GM21717 (cell line): ENCODE data around the gene IL32.
"Not testable (repeated sequence)": the region's sequence is repeated elsewhere in the genome, so short reads cannot be mapped to it uniquely, and the experiment has no call there.

Experiments used
- ATAC-seq: cut with Tn5 transposase; IDR thresholded peaks from one replicate; pipeline ENCODE4 v1.9.1; 2021; ENCODE audit warnings: mild to moderate bottlenecking, moderate library complexity; ENCODE audit not compliant: unreplicated experiment

The IL32 gene

DNA sequence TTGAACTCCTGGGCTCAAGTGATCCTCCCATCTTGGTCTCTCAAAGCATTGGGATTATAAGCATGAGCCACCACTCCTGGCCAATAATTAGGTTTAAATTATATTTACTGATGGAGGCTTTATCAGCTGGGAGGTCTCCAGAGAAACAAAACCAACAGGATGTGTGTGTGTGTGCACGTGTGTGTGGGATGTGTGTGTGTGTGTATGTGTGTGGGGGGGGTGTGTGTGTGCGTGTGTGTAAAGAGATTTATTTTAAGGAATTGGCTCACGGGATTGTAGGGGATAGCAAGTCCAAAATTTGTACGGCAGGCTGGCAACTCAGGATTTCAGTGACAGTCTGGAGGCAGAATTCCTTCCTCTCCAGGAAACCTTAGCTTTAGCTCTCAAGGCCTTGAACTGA lies 14.4 kb upstream of the IL32 start:
- no peak for ATAC-seq

DNA sequence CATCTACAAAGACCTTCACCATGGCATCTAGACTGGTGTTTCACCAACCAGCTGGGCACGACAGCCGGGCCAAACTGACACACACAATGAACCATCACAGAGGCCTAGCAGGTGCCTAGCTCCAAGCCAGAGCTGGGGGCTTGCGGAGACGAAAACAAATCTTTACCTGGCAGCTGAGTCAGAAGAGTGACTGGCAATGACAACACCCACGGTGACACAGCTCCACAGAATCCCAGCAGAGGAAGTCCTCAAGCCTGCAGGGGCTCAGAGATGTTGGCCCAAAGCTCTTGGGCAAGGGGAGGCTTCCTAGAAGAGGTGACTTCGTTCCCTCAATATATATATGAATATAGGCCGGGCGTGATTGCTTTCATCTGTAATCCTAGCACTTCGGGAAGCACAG lies 13.9 kb upstream of the IL32 start:
- ATAC-seq, result no peak

DNA sequence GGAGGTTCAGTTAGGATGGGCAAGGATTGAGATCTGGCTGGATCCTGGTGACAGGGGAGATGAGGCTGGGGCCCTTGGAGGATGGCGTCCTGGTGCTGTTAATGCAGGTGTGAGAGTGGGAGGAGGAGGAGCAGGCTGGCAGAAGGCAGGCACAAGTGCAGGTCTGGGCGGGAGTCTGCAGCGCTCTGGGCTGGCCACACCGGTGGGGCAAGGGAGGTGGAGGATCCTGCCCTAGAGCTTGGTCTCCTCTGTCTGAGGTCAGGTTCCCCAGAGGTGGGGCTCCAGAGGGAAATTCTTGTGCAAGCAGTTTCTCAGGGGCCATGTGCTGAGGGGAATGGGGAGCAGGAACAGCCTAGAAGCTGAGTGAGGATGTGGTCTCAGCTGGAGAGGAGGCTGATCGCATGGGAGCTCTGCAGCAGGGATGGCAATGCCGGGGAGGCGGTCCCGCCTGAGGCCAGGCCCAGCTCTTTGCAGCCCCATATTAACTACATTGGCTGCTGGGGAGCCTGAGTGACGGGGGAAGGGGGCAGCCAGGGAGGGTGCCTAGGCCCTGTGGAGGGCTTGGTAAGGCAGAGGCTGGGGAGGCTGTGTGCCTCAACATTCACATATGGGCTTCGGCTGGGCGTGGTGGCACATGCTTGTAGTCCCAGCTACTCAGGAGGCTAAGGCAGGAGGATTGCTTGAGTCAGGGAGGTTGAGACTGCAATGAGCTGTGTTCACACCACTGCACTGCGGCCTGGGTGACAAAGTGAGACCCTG lies 12.7 kb upstream of the IL32 start:
- not testable (repeated sequence) for ATAC-seq

DNA sequence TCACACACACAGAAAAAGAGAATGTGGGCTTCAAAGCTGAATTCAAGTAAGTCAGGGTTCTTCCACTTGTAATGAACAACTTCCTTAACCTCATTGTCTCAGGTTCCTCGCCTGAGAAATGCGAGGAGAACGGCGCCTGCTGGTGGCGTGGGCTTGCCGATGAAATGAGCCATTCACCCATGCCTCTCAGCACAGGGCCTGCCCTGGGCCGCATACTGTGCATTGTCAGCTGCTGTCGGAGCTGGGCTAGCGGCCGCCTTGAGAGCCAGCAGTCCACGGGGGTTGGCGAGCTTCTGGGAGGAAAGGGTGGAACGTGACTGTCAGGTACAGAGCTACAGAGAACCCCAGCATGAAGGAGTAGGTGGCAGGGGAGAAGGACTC lies 12.1 kb upstream of the IL32 start:
- not testable (repeated sequence) for ATAC-seq

DNA sequence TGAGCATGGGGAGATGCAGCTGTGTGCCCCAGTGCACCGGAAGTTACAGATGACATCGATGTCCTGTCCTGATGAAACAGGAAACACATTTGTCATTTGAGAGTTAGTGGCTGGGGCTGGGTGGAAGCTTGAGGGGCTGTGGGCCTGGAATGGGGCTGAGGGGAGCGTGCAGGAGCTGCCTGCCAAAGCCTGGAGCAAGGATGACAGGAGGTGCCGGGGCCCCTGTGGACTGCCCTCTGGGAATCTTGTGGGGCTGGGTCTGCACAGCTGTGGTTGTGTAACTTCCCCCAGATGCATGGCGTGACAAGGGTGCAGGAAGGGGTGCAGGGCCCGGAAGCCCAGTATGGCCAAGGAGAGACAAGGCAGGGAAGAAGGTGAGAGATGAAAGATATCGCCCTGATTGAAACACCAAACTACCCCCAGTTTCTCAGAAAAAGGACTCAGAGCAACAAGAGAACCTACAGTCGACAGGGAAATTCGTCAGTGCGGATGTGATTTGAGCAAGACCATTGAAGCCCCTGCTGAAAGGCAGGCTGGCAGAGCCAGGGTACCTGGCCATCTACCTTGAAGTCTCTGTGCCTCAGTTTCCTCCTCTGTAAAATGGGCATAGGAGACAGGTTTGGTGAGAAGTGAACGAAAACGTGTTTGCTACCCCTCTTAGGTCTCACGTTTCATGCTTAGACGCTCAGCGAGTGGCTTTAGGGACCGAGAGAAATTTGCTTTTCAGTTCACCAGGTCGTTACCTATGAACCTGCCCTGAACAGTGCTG lies 10.3 kb upstream of the IL32 start:
- no peak for ATAC-seq

DNA sequence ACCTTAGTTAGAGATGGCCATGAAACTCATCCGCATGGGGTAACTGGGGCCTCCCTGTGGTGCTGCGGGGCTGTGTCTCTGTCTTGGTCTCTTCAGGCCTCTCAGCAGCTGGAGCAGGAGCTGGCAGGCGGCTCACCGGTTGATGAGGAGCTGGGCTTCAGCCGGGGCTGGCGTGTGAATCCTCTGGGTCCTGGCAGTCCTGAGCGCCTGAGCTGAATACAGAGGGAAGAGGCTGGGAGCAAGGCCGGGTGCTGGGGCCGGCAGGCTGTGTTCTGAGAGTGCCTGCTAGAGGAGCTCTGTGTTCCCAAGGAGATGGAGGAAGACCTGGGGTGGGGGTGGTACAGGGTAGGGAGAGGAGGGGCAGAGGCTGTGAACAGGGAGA lies 9.7 kb upstream of the IL32 start:
- ATAC-seq, result not testable (repeated sequence)

DNA sequence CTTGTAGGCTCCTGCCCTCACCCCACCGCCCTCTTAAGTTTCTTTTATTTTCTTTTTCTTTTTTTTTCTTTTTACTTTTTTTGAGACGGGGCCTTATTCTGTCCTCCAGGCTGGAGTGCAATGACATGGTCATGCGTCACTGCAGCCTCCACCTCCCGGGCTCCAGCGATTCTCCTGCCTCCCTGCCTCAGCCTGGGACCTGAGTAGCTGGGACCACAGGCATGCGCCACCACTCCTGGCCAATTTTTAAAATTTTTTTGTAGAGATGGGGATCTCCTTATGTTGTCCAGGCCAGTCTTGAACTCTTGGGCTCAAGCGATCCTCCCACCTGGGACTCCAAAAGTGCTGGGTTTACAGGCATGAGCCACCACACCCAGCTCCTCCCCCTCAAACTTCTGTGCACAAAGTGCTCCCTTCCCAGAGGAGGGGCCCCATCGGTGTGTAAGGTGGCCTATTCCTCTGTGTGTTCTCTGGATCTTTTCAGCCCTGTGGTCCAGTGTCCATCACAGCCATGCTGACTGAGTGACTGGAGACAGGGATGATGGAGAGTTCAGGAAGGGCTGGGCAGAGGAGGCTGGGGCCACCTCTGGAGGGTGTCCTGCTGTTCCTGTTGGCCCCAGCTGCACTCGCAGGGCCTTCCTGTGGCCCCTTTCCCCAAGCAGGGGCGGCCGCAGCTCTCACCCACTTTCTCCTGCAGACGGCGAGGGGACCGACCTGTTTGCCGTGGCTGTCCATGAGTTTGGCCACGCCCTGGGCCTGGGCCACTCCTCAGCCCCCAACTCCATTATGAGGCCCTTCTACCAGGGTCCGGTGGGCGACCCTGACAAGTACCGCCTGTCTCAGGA lies 8.9 kb upstream of the IL32 start:
- ATAC-seq, result no peak

DNA sequence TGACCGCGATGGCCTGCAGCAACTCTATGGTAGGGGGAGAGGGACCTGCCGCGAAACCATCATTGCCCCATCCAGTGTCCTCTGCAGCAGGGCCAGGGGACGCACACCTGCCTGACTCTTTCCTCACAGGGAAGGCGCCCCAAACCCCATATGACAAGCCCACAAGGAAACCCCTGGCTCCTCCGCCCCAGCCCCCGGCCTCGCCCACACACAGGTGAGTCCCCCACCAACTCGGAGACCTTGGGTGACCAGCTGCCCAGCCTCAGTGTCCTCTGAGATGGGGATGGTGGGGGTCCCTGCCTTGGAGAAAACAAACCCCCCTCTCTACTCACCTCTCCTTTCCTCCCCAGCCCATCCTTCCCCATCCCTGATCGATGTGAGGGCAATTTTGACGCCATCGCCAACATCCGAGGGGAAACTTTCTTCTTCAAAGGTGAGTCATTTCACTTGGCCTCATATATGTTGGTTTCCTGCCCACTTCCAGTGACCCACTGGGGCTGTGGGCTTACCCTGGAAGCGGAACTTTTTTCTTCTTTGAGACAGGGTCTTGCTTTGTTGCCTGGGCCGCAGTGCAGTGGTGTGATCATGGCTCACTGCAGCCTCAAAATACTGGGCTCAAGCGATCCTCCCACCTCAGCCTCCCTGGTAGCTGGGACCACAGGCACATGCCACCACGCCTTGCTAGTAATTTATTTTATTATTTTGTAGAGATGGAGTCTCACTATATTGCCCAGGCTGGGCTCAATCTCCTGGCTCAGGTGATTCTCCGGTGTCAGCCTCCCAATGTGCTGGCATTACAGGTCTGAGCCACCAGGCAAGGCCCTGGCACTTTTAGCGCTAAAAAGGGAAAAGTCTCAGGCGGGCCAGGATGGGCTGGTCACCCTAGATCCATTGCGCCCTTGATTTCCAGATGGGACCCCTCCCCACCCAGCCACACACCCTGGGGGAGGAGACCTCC lies 8.0 kb upstream of the IL32 start:
- no peak for ATAC-seq

DNA sequence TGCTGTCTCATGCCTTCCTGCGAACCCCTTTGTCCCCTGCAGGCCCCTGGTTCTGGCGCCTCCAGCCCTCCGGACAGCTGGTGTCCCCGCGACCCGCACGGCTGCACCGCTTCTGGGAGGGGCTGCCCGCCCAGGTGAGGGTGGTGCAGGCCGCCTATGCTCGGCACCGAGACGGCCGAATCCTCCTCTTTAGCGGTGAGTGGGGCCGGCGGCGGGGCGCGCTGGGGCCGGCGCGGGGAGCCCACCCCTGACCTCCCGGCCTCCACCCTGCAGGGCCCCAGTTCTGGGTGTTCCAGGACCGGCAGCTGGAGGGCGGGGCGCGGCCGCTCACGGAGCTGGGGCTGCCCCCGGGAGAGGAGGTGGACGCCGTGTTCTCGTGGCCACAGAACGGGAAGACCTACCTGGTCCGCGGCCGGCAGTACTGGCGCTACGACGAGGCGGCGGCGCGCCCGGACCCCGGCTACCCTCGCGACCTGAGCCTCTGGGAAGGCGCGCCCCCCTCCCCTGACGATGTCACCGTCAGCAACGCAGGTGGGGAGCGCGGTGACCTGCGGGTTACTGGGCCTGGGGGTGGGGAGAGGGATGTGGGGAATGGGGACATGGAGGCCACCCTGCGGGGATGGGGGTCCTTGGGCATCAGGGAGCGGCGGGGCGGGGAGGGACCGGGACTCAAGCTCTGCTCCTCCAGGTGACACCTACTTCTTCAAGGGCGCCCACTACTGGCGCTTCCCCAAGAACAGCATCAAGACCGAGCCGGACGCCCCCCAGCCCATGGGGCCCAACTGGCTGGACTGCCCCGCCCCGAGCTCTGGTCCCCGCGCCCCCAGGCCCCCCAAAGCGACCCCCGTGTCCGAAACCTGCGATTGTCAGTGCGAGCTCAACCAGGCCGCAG lies 7.1 kb upstream of the IL32 start:
- no peak for ATAC-seq

DNA sequence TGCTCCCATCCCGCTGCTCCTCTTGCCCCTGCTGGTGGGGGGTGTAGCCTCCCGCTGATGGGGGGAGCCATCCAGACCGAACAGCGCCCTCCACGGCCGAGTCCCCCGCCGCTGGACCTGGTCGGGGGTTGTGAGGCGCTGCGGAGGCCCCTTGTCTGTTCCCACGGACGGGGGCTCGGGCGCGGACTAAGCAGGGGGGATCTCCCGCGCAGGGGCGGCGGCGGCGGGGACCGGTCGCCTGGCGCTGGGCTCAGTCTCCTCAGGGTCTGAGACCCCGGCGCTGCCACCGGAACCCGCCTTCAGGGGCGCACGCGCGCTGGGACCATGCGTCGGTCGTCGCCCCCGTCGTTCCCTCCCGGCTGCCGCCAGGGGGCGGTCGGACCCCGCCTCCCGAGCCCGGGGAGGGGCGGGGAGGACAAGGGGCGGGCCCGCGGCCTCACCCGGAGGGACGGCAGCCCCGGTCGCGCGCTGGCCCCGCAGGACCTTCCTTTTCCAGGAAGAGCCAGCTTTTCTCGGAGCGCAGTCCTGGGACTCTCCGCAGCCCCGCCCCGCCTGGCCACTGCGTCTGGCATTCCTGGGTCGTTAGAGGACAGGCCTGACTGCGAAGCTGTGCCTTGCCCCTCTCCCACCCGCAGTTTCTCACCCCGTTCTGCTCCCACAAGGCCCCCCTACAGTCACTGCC lies 6.3 kb upstream of the IL32 start:
- peak; percentile 58 for ATAC-seq

DNA sequence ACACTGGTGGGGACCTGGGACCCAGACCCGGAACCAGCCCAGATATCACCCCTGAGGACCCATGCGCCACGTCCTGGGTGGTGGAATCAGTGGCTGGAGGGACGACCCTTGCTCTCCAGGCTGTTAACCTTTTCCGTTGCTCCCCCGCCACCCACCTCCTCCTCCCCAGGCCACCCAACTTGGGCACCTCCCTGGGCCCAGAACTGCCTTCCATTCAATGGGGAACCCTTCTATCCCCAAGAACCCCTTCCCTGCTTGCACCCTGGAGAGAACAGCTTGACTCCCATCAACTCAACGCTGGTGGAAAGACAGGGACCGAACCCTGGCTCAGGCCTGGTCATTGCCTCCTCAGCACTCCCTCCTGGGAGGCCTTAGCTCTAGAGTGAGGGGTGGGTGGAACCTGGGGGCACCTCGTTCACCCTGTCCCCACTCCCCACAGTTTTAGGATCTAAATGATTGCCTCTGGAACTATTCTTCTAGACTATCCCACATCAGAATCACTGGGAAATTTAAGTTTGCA lies 5.7 kb upstream of the IL32 start:
- ATAC-seq, result peak; percentile 6

DNA sequence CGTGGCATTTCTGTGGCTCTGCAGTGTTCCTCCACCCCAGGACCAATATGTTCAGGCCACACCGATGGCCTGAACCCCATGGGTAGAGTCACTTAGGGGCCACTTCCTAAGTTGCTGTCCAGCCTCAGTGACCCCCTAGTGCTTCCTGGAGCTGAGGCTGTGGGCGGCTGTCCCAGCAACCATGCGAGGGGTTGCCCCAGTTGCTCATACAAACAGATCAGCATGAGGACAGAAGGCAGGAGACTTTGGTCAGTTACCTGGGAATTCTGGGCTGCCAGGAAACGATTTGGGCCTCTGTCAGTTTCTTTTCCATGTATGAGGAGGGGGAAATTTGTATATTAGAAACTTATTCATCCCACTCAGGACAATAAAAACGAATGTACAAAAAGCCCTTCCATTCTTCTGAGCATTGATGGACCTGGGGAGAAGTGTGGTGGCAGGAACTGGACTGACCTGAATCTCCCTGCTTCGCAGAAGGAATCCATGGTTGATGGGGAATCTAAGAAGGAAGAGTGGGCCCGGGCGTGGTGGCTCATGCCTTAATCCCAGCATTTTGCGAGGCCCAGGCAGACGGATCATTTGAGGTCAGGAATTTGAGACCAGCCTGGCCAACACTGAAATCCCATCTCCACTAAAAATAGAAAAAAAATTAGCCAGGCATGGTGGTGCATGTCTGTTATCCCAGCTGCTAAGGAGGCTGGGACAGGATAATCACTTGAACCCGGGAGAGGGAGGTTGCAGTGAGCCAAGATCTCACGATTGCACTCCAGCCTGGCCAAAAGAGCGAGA lies 4.9 kb upstream of the IL32 start:
- ATAC-seq, result no peak

DNA sequence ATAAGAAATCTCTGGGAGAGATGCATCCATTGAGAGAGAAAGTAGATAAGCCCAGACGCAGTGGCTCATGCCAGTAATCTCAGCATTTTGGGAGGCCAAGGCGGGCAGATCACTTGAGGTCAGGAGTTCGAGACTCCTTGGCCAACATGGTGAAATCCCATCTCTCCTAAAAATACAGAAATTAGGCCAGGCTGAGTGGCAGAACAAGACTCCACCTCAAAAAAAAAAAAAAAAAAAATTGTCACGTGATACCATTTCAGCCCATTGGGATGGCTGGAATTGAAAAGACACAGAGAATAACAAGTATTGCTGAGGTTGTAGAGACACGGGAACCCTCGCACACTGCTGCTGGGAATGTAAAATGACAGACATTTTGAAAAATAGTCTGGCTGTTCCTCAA lies 2.9 kb upstream of the IL32 start:
- no peak for ATAC-seq

DNA sequence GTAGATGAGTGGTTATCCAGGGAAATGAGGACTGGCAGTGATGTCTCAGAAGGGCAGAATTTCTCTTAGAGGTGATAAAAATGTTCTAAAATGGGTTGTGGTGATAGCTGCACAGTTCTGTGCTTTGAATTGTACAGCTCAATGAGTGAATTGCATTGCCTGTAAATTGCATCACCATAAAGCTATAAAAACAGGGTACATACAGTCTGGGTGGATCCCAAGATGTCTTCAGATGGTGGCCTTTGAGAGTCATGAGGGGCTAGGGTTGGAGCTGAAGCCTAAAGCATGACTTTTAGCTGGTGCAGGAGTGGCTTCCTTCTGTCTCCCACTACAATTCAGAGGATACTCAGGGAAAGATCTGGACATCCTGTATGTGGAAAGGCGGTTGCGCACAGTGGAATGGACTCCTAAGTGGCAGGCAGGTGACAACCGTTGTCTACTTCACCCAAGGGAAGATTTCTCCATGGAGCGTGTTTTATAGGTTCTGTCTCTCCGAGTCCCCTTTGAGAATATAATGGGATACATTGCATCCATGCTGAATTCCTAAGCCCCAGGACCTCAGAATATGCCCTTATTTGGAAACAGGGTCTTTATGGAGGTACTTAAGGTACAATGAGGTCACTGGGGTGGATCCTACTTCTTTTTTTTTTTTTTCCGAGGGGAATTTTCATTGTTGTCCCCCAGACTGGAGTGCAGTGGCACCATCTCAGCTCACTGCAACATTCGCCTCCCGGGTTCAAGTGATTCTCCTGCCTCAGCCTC lies 1.6 kb upstream of the IL32 start:
- no peak for ATAC-seq

DNA sequence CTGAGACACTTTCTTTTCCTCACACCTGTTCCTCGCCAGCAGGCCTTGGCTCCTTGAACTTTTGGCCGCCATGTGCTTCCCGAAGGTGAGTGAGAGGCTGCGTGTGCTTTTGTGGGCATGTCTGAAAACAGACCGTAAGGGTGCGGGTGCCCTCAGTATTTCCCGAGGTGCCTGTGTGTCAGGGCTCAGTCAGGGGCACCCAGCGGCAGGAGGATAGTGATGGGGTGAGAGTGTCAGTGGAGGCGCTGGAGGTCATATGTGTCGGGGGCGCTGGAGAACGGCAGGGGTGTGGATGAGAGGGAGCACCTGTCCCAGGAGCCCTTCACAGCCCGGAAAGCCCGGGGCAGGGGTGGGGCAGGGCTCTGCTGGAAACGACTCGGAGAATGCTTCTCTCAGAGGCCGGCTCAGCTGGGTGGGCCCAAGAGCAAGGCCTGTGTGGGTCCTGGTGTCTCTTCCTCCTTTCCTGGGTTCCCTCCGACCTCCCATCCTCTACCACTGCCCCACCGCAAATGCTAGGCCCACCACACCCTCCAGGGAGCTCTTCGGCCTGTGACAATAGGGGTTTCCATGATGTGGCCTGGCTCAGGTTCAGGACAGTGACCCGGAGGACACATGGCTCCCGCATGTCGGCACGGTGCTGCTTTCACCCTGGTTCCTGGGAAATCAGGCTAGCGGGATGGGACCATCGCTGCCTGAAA lies 451 bp downstream of the IL32 start:
- no peak for ATAC-seq

DNA sequence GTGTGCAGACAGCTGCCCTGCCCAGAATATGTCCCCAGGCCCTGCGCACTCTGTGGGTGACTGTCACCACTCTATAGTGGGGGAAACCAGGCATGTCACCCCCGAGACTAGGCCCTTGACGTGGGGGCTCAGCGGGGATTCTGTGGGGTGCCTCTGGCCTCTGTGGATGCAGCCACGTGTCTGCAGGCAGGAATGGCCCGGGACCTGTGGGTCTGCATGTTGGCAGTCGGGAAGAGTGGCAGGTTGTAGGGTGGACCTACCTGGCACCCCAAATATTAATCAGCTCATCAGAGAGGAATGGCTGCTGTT lies 954 bp downstream of the IL32 start:
- no peak for ATAC-seq

DNA sequence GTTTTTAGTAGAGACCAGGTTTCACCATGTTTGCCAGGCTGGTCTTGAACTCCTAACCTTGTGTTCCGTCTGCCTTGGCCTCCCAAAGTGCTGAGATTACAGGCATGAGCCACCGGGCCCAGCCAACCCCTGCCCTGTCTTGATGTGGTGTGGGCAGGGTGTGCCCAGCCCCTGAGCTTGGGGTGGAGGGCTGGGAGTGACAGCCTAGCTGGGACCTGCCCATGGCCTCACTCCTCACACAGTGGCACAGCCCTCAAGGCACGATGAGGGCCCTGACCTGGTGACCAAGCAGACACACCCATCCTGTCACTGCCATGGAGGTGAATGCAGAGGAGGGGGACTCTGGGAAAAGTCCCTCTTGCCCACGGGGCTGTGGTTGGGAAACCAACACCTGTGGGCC lies 3.0 kb downstream of the IL32 start:
- no peak for ATAC-seq
